Fibroblast of lung (primary cell): ENCODE measurements around the gene EPHB3. TPM values are rescaled to one million over a fixed set of nuclear protein-coding genes. Genes with fewer than 3 reads are reported as not detected.
A peak's percentile ranks its signal among the peaks of the same experiment; 100 is the strongest.

Experiments
- DNase-seq, 2 donors: peaks; one replicate each; pipeline versions ENCODE4 v3.0.0 to v3.0.0-alpha.2; 2010; ENCODE audit warnings: low read depth in 2 of 2
- H2AFZ ChIP-seq: 2 replicates; pipeline ENCODE4 v1.5.1; 2012; ENCODE audit warnings: low read length, control low read depth, inconsistent platforms
- H3K27ac ChIP-seq: 2 replicates; pipeline ENCODE4 v1.5.1; 2011; ENCODE audit warnings: low read length, control low read depth; ENCODE audit not compliant: insufficient read depth
- H3K27me3 ChIP-seq: 2 replicates; pipeline ENCODE4 v1.5.1; 2011; ENCODE audit warnings: mild to moderate bottlenecking, low read length; ENCODE audit not compliant: control insufficient read depth, insufficient read depth
- H3K36me3 ChIP-seq: 2 replicates; pipeline ENCODE4 v1.5.1; 2011; ENCODE audit warnings: low read length; ENCODE audit not compliant: control insufficient read depth, insufficient read depth
- H3K4me1 ChIP-seq: 2 replicates; pipeline ENCODE4 v1.5.1; 2011; ENCODE audit warnings: low read length; ENCODE audit not compliant: control insufficient read depth, insufficient read depth; ENCODE audit errors: extremely low read depth
- H3K4me2 ChIP-seq: 2 replicates; pipeline ENCODE4 v1.5.1; 2011; ENCODE audit warnings: low read length, control low read depth; ENCODE audit not compliant: insufficient read depth; ENCODE audit errors: extremely low read depth
- H3K4me3 ChIP-seq, 4 experiments: fragments of 200-600 bp in 1 of 4; sonication (generic) in 1 of 4; replicated peaks in 1 of 4; 2 replicates each; pipeline ENCODE4 v1.5.1; 2011 to 2016; ENCODE audit warnings: low read length in 4 of 4, low read depth in 3 of 4, mild to moderate bottlenecking in 3 of 4, control low read depth in 2 of 4, inconsistent platforms in 1 of 4, mixed read lengths in 1 of 4; ENCODE audit not compliant: insufficient read depth in 1 of 4; ENCODE audit errors: control extremely low read depth in 1 of 4
- H3K79me2 ChIP-seq: 2 replicates; pipeline ENCODE4 v1.5.1; 2012; ENCODE audit warnings: mild to moderate bottlenecking, low read length, inconsistent platforms; ENCODE audit not compliant: control insufficient read depth, insufficient read depth
- H3K9ac ChIP-seq: 2 replicates; pipeline ENCODE4 v1.5.1; 2011; ENCODE audit warnings: mild to moderate bottlenecking, low read length, control low read depth; ENCODE audit not compliant: insufficient read depth
- H3K9me3 ChIP-seq: 2 replicates; pipeline ENCODE4 v1.5.1; 2012; ENCODE audit warnings: low read depth, low read length; ENCODE audit not compliant: control insufficient read depth, insufficient read depth
- H4K20me1 ChIP-seq: 2 replicates; pipeline ENCODE4 v1.5.1; 2011; ENCODE audit warnings: low read length; ENCODE audit not compliant: control insufficient read depth, insufficient read depth; ENCODE audit errors: extremely low read depth
- CTCF ChIP-seq, 2 donors: IDR thresholded peaks in 1 of 2; conservative IDR thresholded peaks in 1 of 2; 1 replicate in 1 of 2; 2 replicates in 1 of 2; pipeline ENCODE4 v1.5.1; 2011 to 2012; ENCODE audit warnings: low read length in 2 of 2, control low read depth in 1 of 2, inconsistent platforms in 1 of 2, low read depth in 1 of 2, mild to moderate bottlenecking in 1 of 2
- EZH2 ChIP-seq: IDR thresholded peaks from 2 replicates; pipeline ENCODE4 v1.5.1; 2012; ENCODE audit warnings: low read length, control low read depth, mild to moderate bottlenecking; ENCODE audit errors: missing control alignments
- polyA plus RNA-seq, 2 donors: library from polyadenylated mRNA; depleted of rRNA in 1 of 2; stranded (reverse) in 1 of 2; unstranded in 1 of 2; fragments of >200 nt; gene quantifications; 2 replicates each; pipeline ENCODE4 v1.2.1, GENCODE V29; 2011 to 2012; ENCODE audit warnings: missing spikeins in 1 of 2
- total RNA-seq: library from RNA; depleted of rRNA; stranded (reverse); fragments of >200 nt; gene quantifications from 2 replicates; pipeline ENCODE4 v1.2.1, GENCODE V29; 2014

Gene EPHB3
- total and polyA plus RNA-seq, 2 donors (not counting 1 experiment from before 2014, with no cell fraction given), result 1.6 to 7.6 TPM

- Histone ChIP-seq H3K4me2 (peak overlapping the region; percentile 80), H3K27ac (no peak overlapping the region), H3K9me3 (no peaks in the 10 kb centered on the region), H3K4me3 (peak overlapping the region in 2 of 4 experiments; percentile 53 to 81), H4K20me1 (no peaks in the 10 kb centered on the region), H2AFZ (no peak overlapping the region), H3K27me3 (peaks cover 4% of the 10 kb centered on the region), H3K9ac (no peak overlapping the region), H3K4me1 (peaks cover 33% of the 10 kb centered on the region), H3K36me3 (no peaks in the 10 kb centered on the region), H3K79me2 (peaks cover 5% of the 10 kb centered on the region)
- TF ChIP-seq EZH2 (no peak), CTCF (conservative IDR thresholded peaks at IDR 0.05 in 1 of 2, IDR thresholded peaks at IDR 0.05 in 1 of 2; ENCODE audit: low read depth in 1 of 2, low read length in 2 of 2) (no peak)
- no peak for DNase-seq
Observed at GRCh38 chr3:184563941-184564684, 2.5 kb downstream of the EPHB3 start.

DNA sequence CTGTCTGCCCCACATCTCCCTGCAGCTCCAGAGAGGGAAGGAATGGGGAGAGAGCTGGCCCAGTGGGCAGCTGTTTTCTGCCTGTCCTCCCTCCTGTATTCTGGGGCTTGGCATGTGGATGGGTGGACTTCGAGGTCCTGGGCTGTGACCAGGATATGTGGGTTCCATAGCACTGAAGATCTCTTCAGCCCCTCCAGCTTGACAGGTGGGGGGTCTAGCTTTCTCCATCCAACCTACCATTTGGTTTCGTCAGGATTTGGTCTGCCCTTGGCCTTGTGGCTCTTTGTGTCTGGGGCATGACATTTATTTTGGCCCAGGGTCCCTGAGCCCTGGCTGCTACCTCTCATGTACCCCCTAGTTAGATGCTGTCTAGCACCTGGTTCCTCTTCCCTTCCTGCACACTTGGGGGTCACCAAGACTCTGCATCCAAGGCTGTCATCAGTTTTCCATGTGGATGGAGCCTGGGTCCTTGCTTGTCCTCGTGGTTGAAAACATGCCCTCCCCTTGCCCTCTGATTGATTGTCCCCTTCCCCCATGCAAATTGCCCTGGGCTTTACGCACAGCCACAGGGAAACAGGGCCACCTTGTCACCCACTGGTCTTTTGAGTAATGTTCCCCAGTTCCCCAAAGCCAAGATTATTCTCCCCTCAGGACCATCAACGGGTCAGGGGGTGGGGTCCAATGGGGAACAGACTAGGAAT lies 3.2 kb downstream of the EPHB3 start:
- Histone ChIP-seq H4K20me1 (no peaks in the 10 kb centered on the region), H3K27ac (no peak overlapping the region)

More for the DNA sequence above, 3.2 kb downstream of the EPHB3 start:
- TF ChIP-seq CTCF (conservative IDR thresholded peaks at IDR 0.05 in 1 of 2, IDR thresholded peaks at IDR 0.05 in 1 of 2; ENCODE audit: low read depth in 1 of 2, low read length in 2 of 2) (no peak), EZH2 (no peak)
- Histone ChIP-seq H3K79me2 (peaks cover 5% of the 10 kb centered on the region), H2AFZ (no peak overlapping the region), H3K4me3 (peak overlapping the region in 1 of 4 experiments; percentile 81), H3K4me1 (peaks cover 38% of the 10 kb centered on the region), H3K27me3 (no peaks in the 10 kb centered on the region), H3K36me3 (no peaks in the 10 kb centered on the region), H3K4me2 (peak overlapping the region; percentile 81), H3K9me3 (no peaks in the 10 kb centered on the region), H3K9ac (no peak overlapping the region)
- DNase-seq, result no peak
